Neural cell (in vitro differentiated cells): ENCODE measurements around the gene TBC1D23. TPM values are rescaled to one million over a fixed set of nuclear protein-coding genes. Genes with fewer than 3 reads are reported as not detected.
"Not testable (repeated sequence)": the region's sequence is repeated elsewhere in the genome, so short reads cannot be mapped to it uniquely, and the experiment has no call there.

Experiments
- H2AFZ ChIP-seq: fragments of 200-600, 300-800 bp; sonication (generic), shearing (Covaris generic); 2 replicates; pipeline ENCODE4 v1.6.0; 2014; ENCODE audit warnings: low read depth, mild to moderate bottlenecking, antibody characterized with exemption, low read length, moderate library complexity
- H3F3A ChIP-seq: fragments of 200-600 bp; shearing (Covaris generic); 2 replicates; pipeline ENCODE4 v1.6.1; 2016; ENCODE audit warnings: mild to moderate bottlenecking, moderate library complexity, mixed read lengths, antibody characterized with exemption, low read length; ENCODE audit not compliant: insufficient read depth, poor library complexity, severe bottlenecking
- H3K27ac ChIP-seq: fragments of 200-600, 300-800 bp; sonication (generic), shearing (Covaris generic); 2 replicates; pipeline ENCODE4 v1.5.1; 2014; ENCODE audit warnings: mild to moderate bottlenecking, low read length, moderate library complexity
- H3K27me3 ChIP-seq: fragments of 300-800, 200-600 bp; sonication (generic), shearing (Covaris generic); 2 replicates; pipeline ENCODE4 v1.6.0; 2014; ENCODE audit warnings: mild to moderate bottlenecking, low read depth, low read length, moderate library complexity; ENCODE audit not compliant: insufficient read depth
- H3K36me3 ChIP-seq: fragments of 300-800, 200-600 bp; sonication (generic), shearing (Covaris generic); 2 replicates; pipeline ENCODE4 v1.5.1; 2014; ENCODE audit warnings: mild to moderate bottlenecking, antibody characterized with exemption, low read length, moderate library complexity; ENCODE audit not compliant: insufficient read depth
- H3K4me2 ChIP-seq: fragments of 300-800, 200-600 bp; sonication (generic), shearing (Covaris generic); 2 replicates; pipeline ENCODE4 v1.6.0; 2014; ENCODE audit warnings: mild to moderate bottlenecking, low read length
- H3K4me3 ChIP-seq: fragments of 300-800, 200-600 bp; sonication (generic), shearing (Covaris generic); 2 replicates; pipeline ENCODE4 v1.5.1; 2014; ENCODE audit warnings: mild to moderate bottlenecking, low read length, moderate library complexity
- H3K79me2 ChIP-seq: fragments of 200-600 bp; shearing (Covaris generic); replicated peaks from 2 replicates; pipeline ENCODE4 v1.6.0; 2014; ENCODE audit warnings: mild to moderate bottlenecking, low read length, moderate library complexity; ENCODE audit not compliant: insufficient read depth
- H3K9ac ChIP-seq: fragments of 300-800, 200-600 bp; sonication (generic), shearing (Covaris generic); 2 replicates; pipeline ENCODE4 v1.6.1; 2016; ENCODE audit warnings: mild to moderate bottlenecking, low read length, mixed read lengths
- H3K9me2 ChIP-seq: fragments of 200-600 bp; shearing (Covaris generic); 2 replicates; pipeline ENCODE4 v1.6.1; 2016; ENCODE audit warnings: mild to moderate bottlenecking, low read length, mixed read lengths; ENCODE audit not compliant: insufficient read depth
- H3K9me3 ChIP-seq: fragments of 200-600, 300-800 bp; sonication (generic), shearing (Covaris generic); 2 replicates; pipeline ENCODE4 v1.6.1; 2016; ENCODE audit warnings: mild to moderate bottlenecking, mixed run types, low read length, moderate library complexity, mixed read lengths
- H4K20me1 ChIP-seq: fragments of 200-600 bp; shearing (Covaris generic); 2 replicates; pipeline ENCODE4 v1.6.1; 2016; ENCODE audit warnings: mild to moderate bottlenecking, mixed run types; ENCODE audit not compliant: insufficient read depth
- CTCF ChIP-seq: fragments of 450-650 bp; IDR thresholded peaks from 2 replicates; pipeline ENCODE4 v1.5.1; 2014; ENCODE audit warnings: antibody characterized with exemption, mild to moderate bottlenecking, moderate library complexity; ENCODE audit not compliant: poor library complexity, severe bottlenecking
- EP300 ChIP-seq: fragments of 450-650 bp; conservative IDR thresholded peaks from 2 replicates; pipeline ENCODE4 v1.6.1; 2014; ENCODE audit warnings: antibody characterized with exemption, mild to moderate bottlenecking, moderate library complexity; ENCODE audit not compliant: poor library complexity, severe bottlenecking
- EZH2 ChIP-seq: fragments of 200-600, 300-800 bp; shearing (Covaris generic), sonication (generic); IDR thresholded peaks from 2 replicates; pipeline ENCODE4 v1.6.1; 2014; ENCODE audit warnings: antibody characterized with exemption, low read length, borderline replicate concordance, mild to moderate bottlenecking; ENCODE audit not compliant: insufficient read depth, poor library complexity, severe bottlenecking
- MXI1 ChIP-seq: fragments of 450-650 bp; conservative IDR thresholded peaks from 2 replicates; pipeline ENCODE4 v1.6.1; 2014; ENCODE audit warnings: antibody characterized with exemption, mild to moderate bottlenecking; ENCODE audit not compliant: poor library complexity, severe bottlenecking
- POLR2AphosphoS5 ChIP-seq: IDR thresholded peaks from 2 replicates; pipeline ENCODE4 v1.6.1; 2012
- RAD21 ChIP-seq: fragments of 450-650 bp; conservative IDR thresholded peaks from 2 replicates; pipeline ENCODE4 v1.6.1; 2014; ENCODE audit warnings: antibody characterized with exemption, mild to moderate bottlenecking, moderate library complexity
- SMC3 ChIP-seq: fragments of 450-650 bp; conservative IDR thresholded peaks from 2 replicates; pipeline ENCODE4 v1.6.1; 2014; ENCODE audit warnings: antibody characterized with exemption, mild to moderate bottlenecking, moderate library complexity; ENCODE audit not compliant: poor library complexity
- TAF1 ChIP-seq: IDR thresholded peaks from 2 replicates; pipeline ENCODE4 v1.6.1; 2012; ENCODE audit warnings: low read depth
- polyA plus RNA-seq: library from polyadenylated mRNA; depleted of rRNA; stranded (reverse); fragments of >200 nt; gene quantifications from 2 replicates; pipeline ENCODE4 v1.2.3, GENCODE V29; 2014

Gene TBC1D23
- polyA plus RNA-seq, 1 donor from 2014 or later: 51.3 TPM

- TF ChIP-seq RAD21 (no peak), EZH2 (no peak), SMC3 (no peak), MXI1 (no peak), EP300 (no peak), POLR2AphosphoS5 (no peak), CTCF (no peak)
- H2AFZ ChIP-seq: no peak overlapping the region
- no peaks in the 10 kb centered on the region for H3F3A ChIP-seq
- H3K9ac ChIP-seq: no peak overlapping the region
- H4K20me1 ChIP-seq: no peaks in the 10 kb centered on the region
- no peaks in the 10 kb centered on the region for H3K79me2 ChIP-seq
- H3K27me3 ChIP-seq: no peaks in the 10 kb centered on the region
- H3K27ac ChIP-seq: no peak overlapping the region
- H3K9me2 ChIP-seq: no peaks in the 10 kb centered on the region
- no peak overlapping the region for H3K4me3 ChIP-seq
- no peak overlapping the region for H3K4me2 ChIP-seq
- no peaks in the 10 kb centered on the region for H3K9me3 ChIP-seq
- H3K36me3 ChIP-seq: no peaks in the 10 kb centered on the region
Measured at GRCh38 chr3:100227511-100227921, 33.3 kb upstream of the TBC1D23 start.

GRCh38 chr3:100228247-100228646 lies 32.5 kb upstream of the TBC1D23 start:
- Histone ChIP-seq H3K9me2 (no peaks in the 10 kb centered on the region), H3K4me2 (no peak overlapping the region), H3K27ac (no peak overlapping the region), H3K79me2 (no peaks in the 10 kb centered on the region), H4K20me1 (no peaks in the 10 kb centered on the region), H2AFZ (no peak overlapping the region), H3K4me3 (no peak overlapping the region), H3K9me3 (no peaks in the 10 kb centered on the region), H3K36me3 (no peaks in the 10 kb centered on the region), H3K9ac (no peak overlapping the region), H3K27me3 (no peaks in the 10 kb centered on the region), H3F3A (no peaks in the 10 kb centered on the region)
- TF ChIP-seq RAD21 (no peak), SMC3 (no peak), EP300 (no peak), MXI1 (no peak)

- H3K9me2 ChIP-seq, H3K4me3 ChIP-seq, H4K20me1 ChIP-seq, H3K79me2 ChIP-seq, H2AFZ ChIP-seq, H3K4me2 ChIP-seq, H3F3A ChIP-seq, H3K9ac ChIP-seq, H3K27ac ChIP-seq, H3K9me3 ChIP-seq, H3K36me3 ChIP-seq, H3K27me3 ChIP-seq: not testable (repeated sequence)
Measured at GRCh38 chr3:100229188-100229587, 31.6 kb upstream of the TBC1D23 start.

- no peak overlapping the region for H3K9ac ChIP-seq
Measured at GRCh38 chr3:100230710-100231109, 30.1 kb upstream of the TBC1D23 start.

More at GRCh38 chr3:100230710-100231109, 30.1 kb upstream of the TBC1D23 start:
- no peak overlapping the region for H3K4me3 ChIP-seq
- no peak overlapping the region for H2AFZ ChIP-seq
- H3F3A ChIP-seq: no peaks in the 10 kb centered on the region
- no peak overlapping the region for H3K27ac ChIP-seq
- no peaks in the 10 kb centered on the region for H3K9me3 ChIP-seq
- H3K27me3 ChIP-seq: no peaks in the 10 kb centered on the region
- H3K79me2 ChIP-seq: no peaks in the 10 kb centered on the region
- TF ChIP-seq TAF1: no peak
- no peak for TF ChIP-seq CTCF
- no peak for TF ChIP-seq EP300
- TF ChIP-seq POLR2AphosphoS5: no peak
- no peak for TF ChIP-seq EZH2
- no peaks in the 10 kb centered on the region for H4K20me1 ChIP-seq
- no peaks in the 10 kb centered on the region for H3K9me2 ChIP-seq
- H3K36me3 ChIP-seq: no peaks in the 10 kb centered on the region
- H3K4me2 ChIP-seq: no peak overlapping the region
